ENCODE results near the gene GSG1.
"Not testable (repeated sequence)": the region's sequence is repeated elsewhere in the genome, so short reads cannot be mapped to it uniquely, and the experiment has no call there.

Gene GSG1

DNA sequence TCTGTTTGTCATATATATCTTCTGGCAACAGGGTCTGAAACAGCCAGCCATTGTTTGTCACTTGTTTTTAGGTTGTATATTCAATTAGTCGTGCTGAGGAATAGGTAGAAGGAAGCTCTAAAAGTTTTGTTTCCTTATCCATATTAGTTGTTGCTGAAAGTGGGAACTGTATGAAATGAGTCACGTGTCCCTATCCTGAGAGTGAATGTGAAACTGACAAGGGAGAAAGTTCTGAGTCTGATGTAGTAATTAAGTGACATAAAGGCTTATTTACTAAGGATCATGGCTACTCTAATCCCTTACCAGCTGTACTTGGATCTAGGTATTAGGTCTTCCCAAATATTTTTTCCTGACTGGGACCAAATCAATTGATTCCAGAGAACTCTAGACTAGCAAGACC lies 42.9 kb downstream of the GSG1 start:
- DNase-seq (ENCODE audit: low spot score) = no peak

DNA sequence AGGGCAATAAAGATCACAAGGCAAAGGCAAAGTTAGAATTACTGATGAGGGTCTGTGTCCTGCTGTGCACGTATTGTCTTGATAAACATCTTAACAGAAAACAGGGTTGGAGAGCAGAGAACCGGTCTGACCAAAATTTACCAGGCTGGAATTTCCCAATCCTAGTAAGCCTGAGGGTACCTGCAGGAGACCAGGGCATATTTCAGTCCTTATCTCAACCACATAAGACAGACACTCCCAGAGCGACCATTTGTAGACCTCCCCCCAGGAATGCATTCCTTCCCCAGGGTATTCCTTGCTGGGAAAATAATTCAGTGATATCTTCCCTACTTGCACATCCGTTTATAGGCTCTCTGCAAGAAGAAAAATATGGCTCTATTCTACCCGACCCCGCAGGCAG lies 49.9 kb downstream of the GSG1 start:
- DNase-seq (ENCODE audit: low spot score) = not testable (repeated sequence)

- no peak for DNase-seq (ENCODE audit: low spot score)
Measured at GRCh38 chr12:13052421-13052820, 51.0 kb downstream of the GSG1 start.

DNA sequence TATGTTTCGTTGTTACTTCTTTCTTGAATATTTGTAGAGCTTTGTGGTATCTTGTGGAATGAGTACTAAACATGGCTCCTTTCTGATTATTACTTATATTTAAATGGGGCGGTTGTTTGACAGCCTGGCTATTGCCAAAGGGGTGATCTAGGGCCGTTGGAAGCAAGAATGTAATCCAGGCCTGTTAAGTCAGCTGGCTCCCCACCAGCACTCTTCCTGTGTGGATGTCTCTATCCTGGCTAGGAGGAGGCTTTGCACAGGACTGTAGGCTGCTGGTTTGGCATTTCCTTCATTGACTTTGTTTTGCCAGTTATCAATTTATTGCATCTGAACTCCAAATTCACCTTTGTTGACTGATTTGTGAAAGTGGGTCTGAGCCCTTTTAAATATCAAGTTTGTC lies 53.7 kb downstream of the GSG1 start:
- DNase-seq (ENCODE audit: low spot score) = no peak

DNA sequence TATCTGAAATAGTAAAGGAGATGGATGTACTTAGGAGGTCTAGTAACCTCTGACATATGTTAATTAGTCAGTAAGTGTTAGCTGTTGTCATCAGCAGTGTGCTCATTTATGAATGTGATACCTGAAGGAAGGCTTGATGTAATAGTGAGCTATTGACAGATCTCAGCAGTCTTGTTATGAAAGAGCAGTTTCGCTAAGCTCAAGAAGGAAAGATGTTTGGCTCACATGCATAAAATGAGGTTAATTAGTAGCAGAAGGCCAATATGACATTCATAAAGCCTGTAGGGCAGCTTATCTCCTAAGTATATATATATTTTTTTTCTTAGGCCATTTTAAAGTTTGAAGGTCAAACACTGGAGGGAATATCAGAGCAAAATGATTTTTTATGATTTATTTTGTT lies 56.5 kb downstream of the GSG1 start:
- DNase-seq (ENCODE audit: low spot score) = no peak

DNA sequence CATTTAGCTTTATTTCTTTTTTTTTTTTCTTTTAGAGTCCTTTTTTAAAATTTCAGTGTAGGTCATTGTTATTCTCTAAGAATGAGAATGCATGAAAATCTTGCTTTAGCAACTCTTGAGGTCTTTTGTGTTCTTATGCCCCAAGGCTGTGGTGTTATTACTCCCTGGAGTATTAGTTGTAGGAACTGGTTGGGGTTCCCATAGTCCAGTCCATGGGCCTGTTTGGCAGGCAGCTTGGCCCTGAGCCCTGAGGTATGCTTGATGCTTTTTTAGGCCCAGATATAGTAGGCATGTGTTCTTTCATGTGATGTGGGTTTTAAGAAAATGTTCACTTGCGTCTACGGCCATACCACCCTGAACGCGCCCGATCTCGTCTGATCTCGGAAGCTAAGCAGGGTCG lies 57.7 kb downstream of the GSG1 start:
- no peak for DNase-seq (ENCODE audit: low spot score)

- peak; percentile 7 for DNase-seq (ENCODE audit: low spot score)
Measured at GRCh38 chr12:13044906-13045299, 58.6 kb downstream of the GSG1 start.

DNA sequence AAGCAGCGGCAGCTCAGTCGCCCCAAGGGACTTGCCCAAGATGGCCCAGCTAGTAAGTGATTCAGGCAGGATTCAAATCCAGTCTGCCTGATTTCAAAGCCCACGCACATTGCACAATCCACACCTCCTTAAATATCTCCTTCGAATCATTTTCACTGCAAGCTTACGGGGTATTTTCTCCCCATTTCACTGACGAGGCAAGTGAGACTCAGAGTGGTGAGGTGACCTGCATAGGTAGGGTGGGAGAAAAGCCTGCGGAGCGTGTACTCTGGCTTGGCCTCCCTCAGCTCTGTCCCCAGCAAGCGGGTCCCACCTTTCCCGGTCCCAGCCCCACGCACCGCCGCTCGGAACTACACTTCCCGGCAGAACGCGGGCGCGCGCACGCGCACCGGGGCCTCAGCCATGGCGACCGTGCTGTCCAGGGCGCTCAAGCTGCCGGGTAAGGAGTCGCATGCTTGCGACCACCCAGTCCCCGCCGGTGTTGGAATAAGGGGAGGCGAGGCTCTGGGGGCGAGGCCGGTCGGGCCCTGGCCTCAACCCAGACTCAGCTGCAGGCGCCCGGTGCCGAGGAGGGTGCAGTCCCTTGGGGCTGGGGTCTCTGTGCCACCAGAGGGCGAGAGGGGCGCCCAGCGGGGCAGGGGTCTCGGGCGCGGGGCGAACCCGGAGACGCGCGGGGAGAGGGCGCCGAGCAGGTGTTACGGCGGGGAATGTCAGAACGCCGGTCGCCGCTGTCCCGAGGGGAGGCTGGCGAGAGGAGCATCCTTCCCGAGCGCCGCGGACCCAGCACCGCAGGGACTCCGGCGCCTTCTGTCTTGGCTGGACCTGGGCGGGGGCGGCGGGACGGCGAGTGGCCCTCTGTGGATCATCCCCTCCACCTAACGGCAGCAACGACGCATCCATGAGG lies 59.2 kb downstream of the GSG1 start, which contains the start of gene FAM234B:
FAM234B (plus strand) TSS at position 380 of the 904 bp plus-strand sequence; CDS start at position 403, 23 bp downstream.
- peak; percentile 81 for DNase-seq (ENCODE audit: low spot score)

- DNase-seq (ENCODE audit: low spot score) = no peak
Measured at GRCh38 chr12:13042666-13043230, 60.7 kb downstream of the GSG1 start.

DNA sequence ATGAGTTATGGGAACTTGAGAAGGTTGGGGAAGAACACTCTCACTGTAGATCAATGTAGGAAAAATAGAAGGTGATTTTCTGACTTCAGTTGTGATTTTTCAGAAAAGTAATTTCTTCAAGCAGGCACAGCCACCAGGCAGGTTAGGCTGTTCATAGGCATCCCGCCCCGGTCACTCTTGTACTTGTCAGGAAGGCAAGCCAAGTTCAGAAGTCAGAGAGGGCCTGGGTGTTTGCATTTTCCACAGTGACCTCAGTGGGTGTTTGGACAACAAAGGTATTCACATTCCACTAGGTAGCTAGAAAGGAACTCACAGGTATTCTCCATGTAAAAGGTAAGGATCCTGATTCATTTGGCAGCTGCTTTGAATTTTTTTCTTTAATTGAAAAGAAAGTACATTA lies 62.2 kb downstream of the GSG1 start:
- no peak for DNase-seq (ENCODE audit: low spot score)

DNA sequence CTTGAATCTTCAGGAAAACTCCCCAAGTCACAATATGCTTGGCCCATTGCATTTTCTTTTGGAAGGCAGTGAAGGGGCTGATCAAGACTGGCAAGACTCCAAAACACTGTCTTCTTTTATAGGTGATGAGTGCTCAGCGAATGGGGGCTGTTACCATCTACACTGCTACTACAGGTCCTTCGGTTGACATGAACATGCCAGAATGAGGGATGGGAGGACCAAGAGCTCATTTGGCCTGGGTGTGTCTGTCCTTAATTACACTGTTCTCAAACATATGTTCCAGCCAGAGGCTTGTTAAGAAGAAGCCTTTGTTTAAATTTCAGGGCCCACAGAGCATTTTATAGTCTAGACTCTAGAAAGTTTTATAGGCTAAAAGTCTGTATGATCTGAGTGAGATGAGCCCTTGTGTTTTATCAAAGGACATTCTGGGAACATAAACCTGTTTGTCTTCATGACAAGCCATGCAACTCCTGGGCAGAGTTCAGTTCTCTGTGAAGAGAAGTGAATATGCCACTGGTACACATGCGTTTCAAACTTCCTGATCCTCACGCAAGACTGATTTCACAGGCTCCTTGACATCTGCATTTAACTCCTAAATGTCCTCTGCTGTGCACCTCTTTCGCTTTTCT lies 64.0 kb downstream of the GSG1 start:
- DNase-seq (ENCODE audit: low spot score) = no peak

- DNase-seq (ENCODE audit: low spot score) = no peak
Measured at GRCh38 chr12:13038491-13039161, 64.8 kb downstream of the GSG1 start.

GRCh38 chr12:13036881-13037280 lies 66.6 kb downstream of the GSG1 start:
- DNase-seq (ENCODE audit: low spot score) = no peak

DNA sequence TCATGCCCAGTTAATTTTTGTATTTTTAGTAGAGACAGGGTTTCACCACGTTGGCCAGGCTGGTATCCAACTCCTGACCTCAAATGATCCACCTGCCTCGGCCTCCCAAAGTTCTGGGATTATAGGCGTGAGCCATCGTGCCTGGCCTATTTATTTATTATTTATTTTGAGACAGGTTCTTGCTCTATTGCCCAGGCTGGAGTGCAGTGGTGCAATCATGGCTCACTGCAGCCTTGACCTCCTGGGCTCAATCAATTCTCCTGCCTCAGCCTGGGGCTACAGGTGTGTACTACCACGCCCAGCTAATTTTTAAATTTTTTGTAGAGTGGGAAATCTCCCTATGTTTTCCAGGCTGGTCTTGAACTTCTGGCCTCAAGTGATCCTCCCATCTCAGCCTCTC lies 68.1 kb downstream of the GSG1 start:
- DNase-seq (ENCODE audit: low spot score) = not testable (repeated sequence)
